ENCODE results near the gene ANKRD24.
"Not testable (repeated sequence)": the region's sequence is repeated elsewhere in the genome, so short reads cannot be mapped to it uniquely, and the experiment has no call there.

Gene ANKRD24

DNA sequence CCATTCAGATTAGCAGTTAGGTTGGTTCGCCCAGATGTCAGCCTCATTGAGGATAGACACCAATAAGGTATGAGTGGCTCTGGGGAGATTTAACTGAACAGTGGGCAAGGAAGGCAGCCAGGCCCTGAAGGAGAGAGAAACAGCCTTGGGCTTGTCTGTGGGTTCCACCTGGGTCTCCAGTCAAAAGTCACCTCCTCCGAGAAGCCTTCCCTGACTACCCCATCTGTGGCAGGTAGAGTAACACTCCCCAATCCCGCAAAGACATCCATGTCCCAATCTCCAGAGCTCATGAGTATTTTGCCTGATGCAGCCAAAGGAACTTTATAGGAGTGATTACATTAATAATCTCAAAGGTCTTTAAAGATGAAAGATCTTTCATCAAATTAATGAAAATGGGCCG, 56.3 kb downstream of the ANKRD24 start:
- Histone ChIP-seq H3K36me3 (ENCODE audit: control insufficient read depth in 1 of 2, insufficient read depth in 2 of 2, low read length in 2 of 2) (no peaks in the 10 kb centered on the region), H4K12ac (ENCODE audit: low read depth, low read length) (no peak overlapping the region), H3K27me3 (ENCODE audit: insufficient read depth, low read length) (no peaks in the 10 kb centered on the region), H4K91ac (ENCODE audit: low read depth, low read length) (no peak overlapping the region), H3K79me2 (ENCODE audit: control insufficient read depth, insufficient read depth, low read length, poor library complexity) (no peaks in the 10 kb centered on the region), H3K27ac (ENCODE audit: low read depth, low read length) (no peak overlapping the region), H3K18ac (ENCODE audit: low read length) (no peak overlapping the region), H3K79me1 (ENCODE audit: low read length) (no peaks in the 10 kb centered on the region), H3K9ac (ENCODE audit: low read length) (no peak overlapping the region), H3K23ac (ENCODE audit: low read length) (no peak overlapping the region), H3K14ac (ENCODE audit: low read length) (no peak overlapping the region), H2AFZ (ENCODE audit: insufficient read depth, low read length, poor library complexity) (no peak overlapping the region), H3K4ac (ENCODE audit: low read depth, low read length) (no peak overlapping the region), H2BK120ac (ENCODE audit: insufficient read depth, low read length, poor library complexity) (no peak overlapping the region), H2BK5ac (ENCODE audit: low read depth, low read length, poor library complexity) (no peak overlapping the region), H2BK12ac (ENCODE audit: low read length) (no peak overlapping the region), H3K4me1 (ENCODE audit: control insufficient read depth in 1 of 2, insufficient read depth in 2 of 2, low read length in 2 of 2) (no peaks in the 10 kb centered on the region), H2AK5ac (ENCODE audit: low read length) (no peak overlapping the region), H3K4me3 (ENCODE audit: low read depth, low read length) (no peak overlapping the region), H4K8ac (ENCODE audit: low read depth, low read length) (no peak overlapping the region), H3K9me3 (ENCODE audit: insufficient read depth, low read depth, low read length) (peaks cover 3% of the 10 kb centered on the region), H3K4me2 (ENCODE audit: low read length) (no peak overlapping the region)
- DNase-seq, result no peak
- no CpG with 5 or more reads among the region's 4 CpGs for WGBS (ENCODE audit: extremely low coverage, insufficient coverage, insufficient read length)

GRCh38 chr19:4241824-4242430, 59.4 kb downstream of the ANKRD24 start:
- no peak overlapping the region for H2AK5ac ChIP-seq (ENCODE audit: low read length)
- H3K18ac ChIP-seq (ENCODE audit: low read length), result no peak overlapping the region
- DNase-seq, result no peak
- H3K14ac ChIP-seq (ENCODE audit: low read length), result no peak overlapping the region
- H3K9me3 ChIP-seq (ENCODE audit: insufficient read depth, low read depth, low read length), result peaks cover 3% of the 10 kb centered on the region
- no peak overlapping the region for H3K23ac ChIP-seq (ENCODE audit: low read length)
- H3K4me3 ChIP-seq (ENCODE audit: low read depth, low read length), result no peak overlapping the region
- no peak overlapping the region for H3K27ac ChIP-seq (ENCODE audit: low read depth, low read length)
- H3K79me1 ChIP-seq (ENCODE audit: low read length), result peaks cover 4% of the 10 kb centered on the region
- no peak overlapping the region for H4K8ac ChIP-seq (ENCODE audit: low read depth, low read length)
- WGBS (ENCODE audit: extremely low coverage, insufficient coverage, insufficient read length), result no CpG with 5 or more reads among the region's 5 CpGs
- no peak overlapping the region for H2BK12ac ChIP-seq (ENCODE audit: low read length)
- H3K9ac ChIP-seq (ENCODE audit: low read length), result no peak overlapping the region
- no peak overlapping the region for H4K12ac ChIP-seq (ENCODE audit: low read depth, low read length)
- peaks cover 0 to 3% of the 10 kb centered on the region in 2 experiments for H3K4me1 ChIP-seq (ENCODE audit: control insufficient read depth in 1 of 2, insufficient read depth in 2 of 2, low read length in 2 of 2)
- H3K36me3 ChIP-seq (ENCODE audit: control insufficient read depth in 1 of 2, insufficient read depth in 2 of 2, low read length in 2 of 2), result no peaks in the 10 kb centered on the region
- H2AFZ ChIP-seq (ENCODE audit: insufficient read depth, low read length, poor library complexity), result no peak overlapping the region
- H3K4me2 ChIP-seq (ENCODE audit: low read length), result no peak overlapping the region
- H2BK5ac ChIP-seq (ENCODE audit: low read depth, low read length, poor library complexity), result no peak overlapping the region
- H4K91ac ChIP-seq (ENCODE audit: low read depth, low read length), result no peak overlapping the region
- no peaks in the 10 kb centered on the region for H3K27me3 ChIP-seq (ENCODE audit: insufficient read depth, low read length)
- no peak overlapping the region for H3K4ac ChIP-seq (ENCODE audit: low read depth, low read length)
- no peak overlapping the region for H2BK120ac ChIP-seq (ENCODE audit: insufficient read depth, low read length, poor library complexity)
- H3K79me2 ChIP-seq (ENCODE audit: control insufficient read depth, insufficient read depth, low read length, poor library complexity), result peaks cover under 1% of the 10 kb centered on the region

- H3K9ac ChIP-seq (ENCODE audit: low read length); H3K9me3 ChIP-seq (ENCODE audit: insufficient read depth, low read depth, low read length); H3K79me1 ChIP-seq (ENCODE audit: low read length); H3K4ac ChIP-seq (ENCODE audit: low read depth, low read length); H3K79me2 ChIP-seq (ENCODE audit: control insufficient read depth, insufficient read depth, low read length, poor library complexity); H2AFZ ChIP-seq (ENCODE audit: insufficient read depth, low read length, poor library complexity); H3K4me1 ChIP-seq (ENCODE audit: control insufficient read depth in 1 of 2, insufficient read depth in 2 of 2, low read length in 2 of 2); H2AK5ac ChIP-seq (ENCODE audit: low read length); H3K27ac ChIP-seq (ENCODE audit: low read depth, low read length); H4K12ac ChIP-seq (ENCODE audit: low read depth, low read length); H2BK12ac ChIP-seq (ENCODE audit: low read length); H3K14ac ChIP-seq (ENCODE audit: low read length); H3K27me3 ChIP-seq (ENCODE audit: insufficient read depth, low read length); DNase-seq; H4K91ac ChIP-seq (ENCODE audit: low read depth, low read length); H3K4me3 ChIP-seq (ENCODE audit: low read depth, low read length); H2BK5ac ChIP-seq (ENCODE audit: low read depth, low read length, poor library complexity); H3K18ac ChIP-seq (ENCODE audit: low read length); H3K4me2 ChIP-seq (ENCODE audit: low read length); H3K23ac ChIP-seq (ENCODE audit: low read length); H2BK120ac ChIP-seq (ENCODE audit: insufficient read depth, low read length, poor library complexity): not testable (repeated sequence)
- Histone ChIP-seq H4K8ac (ENCODE audit: low read depth, low read length) (peak overlapping the region; percentile 99), H3K36me3 (ENCODE audit: control insufficient read depth in 1 of 2, insufficient read depth in 2 of 2, low read length in 2 of 2) (peaks cover 15 to 18% of the 10 kb centered on the region in 2 experiments)
- no CpG with 5 or more reads among the region's 6 CpGs for WGBS (ENCODE audit: extremely low coverage, insufficient coverage, insufficient read length)
Measured at GRCh38 chr19:4245938-4246337, 63.4 kb downstream of the ANKRD24 start.

DNA sequence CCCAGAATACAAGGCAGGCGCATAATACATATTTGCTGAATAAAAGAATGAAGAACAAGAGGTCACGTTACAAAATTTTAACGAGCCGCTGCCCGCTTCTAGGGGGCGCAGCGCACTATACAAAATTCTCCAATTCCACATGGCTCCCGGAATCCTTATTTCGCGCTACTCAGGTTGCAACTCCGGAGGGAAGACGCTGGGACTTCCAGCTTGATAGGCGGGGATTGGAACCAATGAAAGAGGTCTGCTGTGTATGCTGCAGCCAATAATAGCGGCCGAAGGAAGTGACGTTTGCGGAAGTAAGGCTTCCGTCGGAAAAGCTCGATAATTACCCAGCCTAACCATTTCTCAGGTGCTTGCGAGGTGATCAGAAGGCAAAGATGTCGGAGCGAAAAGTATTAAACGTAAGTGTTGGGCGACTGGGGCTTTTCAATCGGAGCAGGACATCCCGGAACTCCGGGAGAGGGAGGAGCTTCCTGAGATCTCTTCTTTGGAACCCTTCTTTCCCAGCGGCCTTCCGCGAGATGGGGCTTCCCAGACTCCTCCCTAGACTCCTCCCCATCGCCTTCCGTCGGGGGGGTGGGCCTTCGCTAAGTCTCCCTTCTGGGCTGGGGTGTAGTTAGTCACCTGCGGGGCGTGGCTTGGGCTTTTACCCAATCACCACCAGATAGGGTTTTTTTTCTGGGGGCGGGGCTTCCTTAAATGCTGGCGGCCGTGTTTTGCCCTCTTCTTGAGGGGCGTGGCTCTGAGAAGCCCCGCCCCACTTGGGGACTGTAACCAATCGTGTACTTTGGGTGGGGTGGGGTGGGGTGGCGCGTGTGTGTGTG, 64.5 kb downstream of the ANKRD24 start, which contains the start of gene YJU2:
YJU2 (plus strand) TSS at position 314 of the 827 bp plus-strand sequence; CDS start at position 381, 67 bp downstream.
- H3K36me3 ChIP-seq (ENCODE audit: control insufficient read depth in 1 of 2, insufficient read depth in 2 of 2, low read length in 2 of 2), result peaks cover 22 to 26% of the 10 kb centered on the region in 2 experiments
- H3K4ac ChIP-seq (ENCODE audit: low read depth, low read length), result peak within 1 kb of the TSS; percentile 89
- H2BK120ac ChIP-seq (ENCODE audit: insufficient read depth, low read length, poor library complexity), result peak within 1 kb of the TSS; percentile 92
- H3K4me2 ChIP-seq (ENCODE audit: low read length), result peak within 1 kb of the TSS; percentile 76
- H3K27ac ChIP-seq (ENCODE audit: low read depth, low read length), result peak within 1 kb of the TSS; percentile 91
- H4K12ac ChIP-seq (ENCODE audit: low read depth, low read length), result peak within 1 kb of the TSS; percentile 99
- peaks cover 3% of the 10 kb centered on the region in 2 experiments for H3K4me1 ChIP-seq (ENCODE audit: control insufficient read depth in 1 of 2, insufficient read depth in 2 of 2, low read length in 2 of 2)
- H3K18ac ChIP-seq (ENCODE audit: low read length), result peak within 1 kb of the TSS; percentile 92
- DNase-seq, result peak; percentile 99 to 100
- no peaks in the 10 kb centered on the region for H3K27me3 ChIP-seq (ENCODE audit: insufficient read depth, low read length)
- H2BK5ac ChIP-seq (ENCODE audit: low read depth, low read length, poor library complexity), result peak within 1 kb of the TSS; percentile 97
- H2AFZ ChIP-seq (ENCODE audit: insufficient read depth, low read length, poor library complexity), result peak within 1 kb of the TSS; percentile 97
- no peaks in the 10 kb centered on the region for H3K9me3 ChIP-seq (ENCODE audit: insufficient read depth, low read depth, low read length)
- H3K23ac ChIP-seq (ENCODE audit: low read length), result no peak within 1 kb of the TSS
- peaks cover 5% of the 10 kb centered on the region for H3K79me1 ChIP-seq (ENCODE audit: low read length)
- H2AK5ac ChIP-seq (ENCODE audit: low read length), result peak within 1 kb of the TSS; percentile 57
- H3K14ac ChIP-seq (ENCODE audit: low read length), result peak within 1 kb of the TSS; percentile 92
- WGBS (ENCODE audit: extremely low coverage, insufficient coverage, insufficient read length), result no CpG with 5 or more reads among the region's 45 CpGs
- H4K8ac ChIP-seq (ENCODE audit: low read depth, low read length), result peak within 1 kb of the TSS; percentile 99
- peaks cover 2% of the 10 kb centered on the region for H3K79me2 ChIP-seq (ENCODE audit: control insufficient read depth, insufficient read depth, low read length, poor library complexity)
- peak within 1 kb of the TSS; percentile 94 for H3K9ac ChIP-seq (ENCODE audit: low read length)
- peak within 1 kb of the TSS; percentile 83 for H3K4me3 ChIP-seq (ENCODE audit: low read depth, low read length)
- H2BK12ac ChIP-seq (ENCODE audit: low read length), result peak within 1 kb of the TSS; percentile 24
- peak within 1 kb of the TSS; percentile 96 for H4K91ac ChIP-seq (ENCODE audit: low read depth, low read length)
